ENCODE measurements around the gene PAK1.
A peak's percentile ranks its signal among the peaks of the same experiment; 100 is the strongest.

GRCh38 chr11:77467233-77467632 is 6.7 kb downstream of the PAK1 start:
- peak; percentile 11 for TF ChIP-seq JUN (IDR thresholded peaks at IDR 0.05; ENCODE audit: borderline replicate concordance, insufficient read depth, insufficient read length, low read depth)
- TF ChIP-seq CTCF (IDR thresholded peaks at IDR 0.05; ENCODE audit: extremely low read depth in 1 of 2, insufficient read depth in 1 of 2, low read depth in 1 of 2, low read length in 2 of 2) = no peak
- TF ChIP-seq EZH2 (IDR thresholded peaks at IDR 0.05; ENCODE audit: borderline replicate concordance, low read depth, low read length, severe bottlenecking) = no peak
- TF ChIP-seq MYC (IDR thresholded peaks at IDR 0.05; ENCODE audit: low read depth, low read length) = no peak
- TF ChIP-seq POLR2A (IDR thresholded peaks at IDR 0.05; ENCODE audit: low read depth, low read length) = no peak
- TF ChIP-seq POLR2AphosphoS5 (IDR thresholded peaks at IDR 0.05; ENCODE audit: insufficient read depth, low read depth, low read length) = no peak
- TF ChIP-seq, protein P1, sequence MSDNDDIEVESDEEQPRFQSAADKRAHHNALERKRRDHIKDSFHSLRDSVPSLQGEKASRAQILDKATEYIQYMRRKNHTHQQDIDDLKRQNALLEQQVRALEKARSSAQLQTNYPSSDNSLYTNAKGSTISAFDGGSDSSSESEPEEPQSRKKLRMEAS (IDR thresholded peaks at IDR 0.05; ENCODE audit: insufficient read depth, insufficient read length) = no peak
- no peak for TF ChIP-seq GATA2 (IDR thresholded peaks at IDR 0.05; ENCODE audit: insufficient read depth, insufficient read length, low read depth, low read length)
- peak; percentile 67 for TF ChIP-seq FOS (IDR thresholded peaks at IDR 0.05; ENCODE audit: borderline replicate concordance, insufficient read depth, low read length)

Measured in endothelial cell of umbilical vein (primary cell).